ENCODE measurements around the gene RNLS. TPM values are rescaled to one million over a fixed set of nuclear protein-coding genes. Genes with fewer than 3 reads are reported as not detected.

RNLS gene
- polyA plus RNA-seq, 3 donors from 2014 or later, result 4.8 to 7.0 (median 6.4) TPM

- Mint-ChIP-seq H3K36me3 (no peaks in the 10 kb centered on the region), H3K27ac (no peak overlapping the region)
Observed at GRCh38 chr10:88467835-88468485, 115.2 kb downstream of the RNLS start.

GRCh38 chr10:88466786-88467185 is 116.3 kb downstream of the RNLS start:
- no peaks in the 10 kb centered on the region for H3K36me3 Mint-ChIP-seq
- no peak for DNase-seq
- H3K27ac Mint-ChIP-seq, result no peak overlapping the region
- H3K4me3 Mint-ChIP-seq, result no peak overlapping the region
- peaks cover 0 to 4% (median 3%) of the 10 kb centered on the region in 3 donors for H3K27me3 Mint-ChIP-seq (ENCODE audit: low read depth in 3 of 3)
- H3K4me1 Mint-ChIP-seq, result no peaks in the 10 kb centered on the region
- peaks cover 0 to 1% (median 0%) of the 10 kb centered on the region in 6 donors for H3K9me3 Mint-ChIP-seq

More at GRCh38 chr10:88467835-88468485, 115.2 kb downstream of the RNLS start:
- Mint-ChIP-seq H3K4me3 (no peak overlapping the region), H3K9me3 (peaks cover 0 to 1% (median 0%) of the 10 kb centered on the region in 6 donors), H3K27me3 (ENCODE audit: low read depth in 3 of 3) (peaks cover 0 to 4% (median 3%) of the 10 kb centered on the region in 3 donors), H3K4me1 (no peaks in the 10 kb centered on the region)
- no peak for DNase-seq

- H3K4me1 Mint-ChIP-seq, result no peaks in the 10 kb centered on the region
- H3K4me3 Mint-ChIP-seq, result no peak overlapping the region
- peaks cover 0 to 1% (median 0%) of the 10 kb centered on the region in 6 donors for H3K9me3 Mint-ChIP-seq
- H3K27me3 Mint-ChIP-seq (ENCODE audit: low read depth in 3 of 3), result peaks cover 0 to 4% (median 3%) of the 10 kb centered on the region in 3 donors
- no peak for DNase-seq
- H3K36me3 Mint-ChIP-seq, result no peaks in the 10 kb centered on the region
- no peak overlapping the region for H3K27ac Mint-ChIP-seq
Observed at GRCh38 chr10:88465765-88466164, 117.4 kb downstream of the RNLS start.

GRCh38 chr10:88463811-88464210 is 119.3 kb downstream of the RNLS start:
- H3K27ac Mint-ChIP-seq, result no peak overlapping the region
- no peaks in the 10 kb centered on the region for H3K4me1 Mint-ChIP-seq
- no peak for DNase-seq
- H3K9me3 Mint-ChIP-seq, result peaks cover 0 to 1% (median 0%) of the 10 kb centered on the region in 6 donors
- no peaks in the 10 kb centered on the region for H3K36me3 Mint-ChIP-seq
- no peak overlapping the region for H3K4me3 Mint-ChIP-seq
- peaks cover 0 to 4% (median 3%) of the 10 kb centered on the region in 3 donors for H3K27me3 Mint-ChIP-seq (ENCODE audit: low read depth in 3 of 3)

- peaks cover 0 to 1% (median 0%) of the 10 kb centered on the region in 6 donors for H3K9me3 Mint-ChIP-seq
- no peak for DNase-seq
- no peak overlapping the region for H3K27ac Mint-ChIP-seq
Observed at GRCh38 chr10:88461426-88461825, 121.7 kb downstream of the RNLS start.

GRCh38 chr10:88459530-88459929 is 123.6 kb downstream of the RNLS start:
- Mint-ChIP-seq H3K9me3 (peaks cover 0 to 1% (median 0%) of the 10 kb centered on the region in 6 donors), H3K27ac (no peak overlapping the region), H3K4me1 (no peaks in the 10 kb centered on the region), H3K4me3 (no peak overlapping the region), H3K36me3 (no peaks in the 10 kb centered on the region), H3K27me3 (ENCODE audit: low read depth in 3 of 3) (peaks cover 0 to 5% (median 0%) of the 10 kb centered on the region in 3 donors)
- no peak for DNase-seq

More at GRCh38 chr10:88461426-88461825, 121.7 kb downstream of the RNLS start:
- Mint-ChIP-seq H3K27me3 (ENCODE audit: low read depth in 3 of 3) (peaks cover 0 to 5% (median 4%) of the 10 kb centered on the region in 3 donors), H3K4me3 (no peak overlapping the region), H3K36me3 (no peaks in the 10 kb centered on the region), H3K4me1 (no peaks in the 10 kb centered on the region)

- H3K9me3 Mint-ChIP-seq, result no peaks in the 10 kb centered on the region
- peaks cover 0 to 4% (median 0%) of the 10 kb centered on the region in 3 donors for H3K27me3 Mint-ChIP-seq (ENCODE audit: low read depth in 3 of 3)
- H3K36me3 Mint-ChIP-seq, result no peaks in the 10 kb centered on the region
- no peaks in the 10 kb centered on the region for H3K4me1 Mint-ChIP-seq
- H3K27ac Mint-ChIP-seq, result no peak overlapping the region
- DNase-seq, result no peak
- no peak overlapping the region for H3K4me3 Mint-ChIP-seq
Observed at GRCh38 chr10:88458209-88458608, 124.9 kb downstream of the RNLS start.

- peaks cover 0 to 4% (median 0%) of the 10 kb centered on the region in 3 donors for H3K27me3 Mint-ChIP-seq (ENCODE audit: low read depth in 3 of 3)
- DNase-seq, result no peak
- H3K9me3 Mint-ChIP-seq, result no peaks in the 10 kb centered on the region
- H3K27ac Mint-ChIP-seq, result no peak overlapping the region
- H3K4me3 Mint-ChIP-seq, result no peak overlapping the region
- H3K4me1 Mint-ChIP-seq, result no peaks in the 10 kb centered on the region
- H3K36me3 Mint-ChIP-seq, result no peaks in the 10 kb centered on the region
Observed at GRCh38 chr10:88457660-88458059, 125.5 kb downstream of the RNLS start.

- peaks cover 0 to 4% (median 0%) of the 10 kb centered on the region in 3 donors for H3K27me3 Mint-ChIP-seq (ENCODE audit: low read depth in 3 of 3)
- H3K4me1 Mint-ChIP-seq, result no peaks in the 10 kb centered on the region
- H3K9me3 Mint-ChIP-seq, result no peaks in the 10 kb centered on the region
- H3K27ac Mint-ChIP-seq, result no peak overlapping the region
- H3K36me3 Mint-ChIP-seq, result no peaks in the 10 kb centered on the region
- H3K4me3 Mint-ChIP-seq, result no peak overlapping the region
- no peak for DNase-seq
Observed at GRCh38 chr10:88456730-88457129, 126.4 kb downstream of the RNLS start.

GRCh38 chr10:88455831-88456230 is 127.3 kb downstream of the RNLS start:
- no peaks in the 10 kb centered on the region for H3K36me3 Mint-ChIP-seq
- no peak for DNase-seq
- peaks cover 0 to 4% (median 0%) of the 10 kb centered on the region in 3 donors for H3K27me3 Mint-ChIP-seq (ENCODE audit: low read depth in 3 of 3)
- no peaks in the 10 kb centered on the region for H3K9me3 Mint-ChIP-seq
- no peak overlapping the region for H3K27ac Mint-ChIP-seq
- no peak overlapping the region for H3K4me3 Mint-ChIP-seq
- H3K4me1 Mint-ChIP-seq, result no peaks in the 10 kb centered on the region

- H3K4me3 Mint-ChIP-seq, result no peak overlapping the region
- H3K27me3 Mint-ChIP-seq (ENCODE audit: low read depth in 3 of 3), result peaks cover 0 to 2% (median 2%) of the 10 kb centered on the region in 3 donors
- no peaks in the 10 kb centered on the region for H3K36me3 Mint-ChIP-seq
- H3K27ac Mint-ChIP-seq, result no peak overlapping the region
- peaks cover 0 to 4% (median 0%) of the 10 kb centered on the region in 6 donors for H3K9me3 Mint-ChIP-seq
- no peak for DNase-seq
- no peaks in the 10 kb centered on the region for H3K4me1 Mint-ChIP-seq
Observed at GRCh38 chr10:88450201-88450600, 132.9 kb downstream of the RNLS start.

- Mint-ChIP-seq H3K9me3 (peaks cover 0 to 4% (median under 1%) of the 10 kb centered on the region in 6 donors), H3K4me1 (no peaks in the 10 kb centered on the region), H3K27me3 (ENCODE audit: low read depth in 3 of 3) (peaks cover 0 to 4% (median 0%) of the 10 kb centered on the region in 3 donors), H3K36me3 (no peaks in the 10 kb centered on the region), H3K27ac (no peak overlapping the region), H3K4me3 (no peak overlapping the region)
- no peak for DNase-seq
Observed at GRCh38 chr10:88442716-88443115, 140.4 kb downstream of the RNLS start.

- peaks cover 0 to 4% (median 0%) of the 10 kb centered on the region in 6 donors for H3K9me3 Mint-ChIP-seq
- no peaks in the 10 kb centered on the region for H3K36me3 Mint-ChIP-seq
- H3K27ac Mint-ChIP-seq, result no peak overlapping the region
- no peak for DNase-seq
- peaks cover 0 to 2% (median 0%) of the 10 kb centered on the region in 3 donors for H3K27me3 Mint-ChIP-seq (ENCODE audit: low read depth in 3 of 3)
- no peaks in the 10 kb centered on the region for H3K4me1 Mint-ChIP-seq
- H3K4me3 Mint-ChIP-seq, result no peak overlapping the region
Observed at GRCh38 chr10:88440541-88440940, 142.6 kb downstream of the RNLS start.

- Mint-ChIP-seq H3K4me1 (no peaks in the 10 kb centered on the region), H3K27ac (no peak overlapping the region), H3K27me3 (ENCODE audit: low read depth in 3 of 3) (peaks cover 0 to 2% (median 0%) of the 10 kb centered on the region in 3 donors), H3K36me3 (no peaks in the 10 kb centered on the region), H3K9me3 (peaks cover 0 to 4% (median 0%) of the 10 kb centered on the region in 6 donors), H3K4me3 (no peak overlapping the region)
- no peak for DNase-seq
Observed at GRCh38 chr10:88439932-88440331, 143.2 kb downstream of the RNLS start.
